Ovary (tissue), 9 donors: Measurements from ENCODE around the gene ROMO1. TPM values are rescaled to one million over a fixed set of nuclear protein-coding genes. Genes with fewer than 3 reads are reported as not detected.
A peak's percentile ranks its signal among the peaks of the same experiment; 100 is the strongest.

ENCODE experiments used
- DNase-seq, 5 donors: peaks; one replicate each; pipeline ENCODE4 v3.0.0-alpha.2; 2019 to 2020
- H3K27ac ChIP-seq, 2 donors: fragments of 200-600 bp; one replicate each; pipeline versions ENCODE4 v1.5.1 to v1.8.0; 2019 to 2022
- H3K27me3 ChIP-seq: fragments of 200-600 bp; one replicate; pipeline ENCODE4 v1.8.0; 2022
- H3K36me3 ChIP-seq: fragments of 200-600 bp; sonication (generic); one replicate; pipeline ENCODE4 v1.5.1; 2019
- H3K4me1 ChIP-seq: one replicate; pipeline ENCODE4 v1.8.1; 2013; ENCODE audit warnings: mild to moderate bottlenecking, moderate library complexity; ENCODE audit not compliant: insufficient read depth
- H3K4me3 ChIP-seq: fragments of 200-600 bp; sonication (generic); one replicate; pipeline ENCODE4 v1.5.1; 2017
- H3K9me3 ChIP-seq, 2 donors: fragments of 200-600 bp in 1 of 2; sonication (generic) in 1 of 2; one replicate each; pipeline versions ENCODE4 v1.5.1 to v1.8.1; 2013 to 2019; ENCODE audit warnings: mild to moderate bottlenecking in 1 of 2, moderate library complexity in 1 of 2
- EP300 ChIP-seq: sonication (generic); formaldehyde crosslinking; IDR thresholded peaks from one replicate; pipeline ENCODE4 v1.6.1; 2017; ENCODE audit warnings: antibody characterized with exemption
- POLR2A ChIP-seq: fragments of 450-650 bp; IDR thresholded peaks from one replicate; pipeline ENCODE4 v1.6.1; 2017; ENCODE audit warnings: antibody characterized with exemption, mild to moderate bottlenecking, moderate library complexity
- WGBS, 3 donors: extraction: QIAGEN DNeasy Blood & Tissue Kit in 1 of 3; methylation state at CpG; one replicate each; pipeline versions ENCODE4 v1.1.5 to v1.1.7; 2013 to 2017; 5-methylcytosine and 5-hydroxymethylcytosine counted together
- intact Hi-C, 4 donors: fragments of 100-400 bp; cut with DNase I; formaldehyde crosslinking; loops; one replicate each; pipeline versions ENCODE4 v1.11.0 to v1.15.1; 2022 to 2023
- polyA plus RNA-seq, 2 donors: library from polyadenylated mRNA; stranded (reverse); fragments of 200-250 nt in 1 of 2; fragments of 350-450 nt in 1 of 2; fragmentation: Illumina TruSeq in 1 of 2; extraction: RNeasy Lipid Tissue Mini Kit (QIAGEN cat#74804) in 1 of 2; gene quantifications; one replicate each; pipeline ENCODE4 v1.2.3, GENCODE V29; 2013 to 2014
- total RNA-seq, 7 donors: library from RNA; depleted of rRNA in 2 of 7; stranded (reverse); fragments of >200 nt in 2 of 7; fragmentation: NEBNext Ultra II Directional in 3 of 7; extraction: Animal tissue kit (Norgen Biotek cat#: 25700) in 3 of 7; gene quantifications; one replicate each; pipeline versions ENCODE4 v1.1.0 to v1.2.4, GENCODE V29; 2016 to 2023
- TF ChIP-seq, protein P1 (sequence below), 3 donors: fragments of 450-650 bp in 2 of 3; fragments of 200-600 bp in 1 of 3; IDR thresholded peaks; one replicate each; pipeline versions ENCODE4 v1.5.1 to v1.8.0; 2016 to 2022; ENCODE audit warnings: antibody characterized with exemption in 3 of 3, mild to moderate bottlenecking in 1 of 3
- donor health status: DM: no; HTN: no; CAD: no; lungs with moderate emphysema.
- donor health status: DM: no; HTN: no; CAD: no.
- donor health status: Bipolar disorder and iron deficiency.
- donor health status: DM: yes; HTN: yes; CAD: no.
- donor health status: DM: no; HTN: no; CAD: no.
- donor health status: DM: yes; HTN: yes; CAD: no.

ROMO1 gene
- total and polyA plus RNA-seq, 9 donors = 23.2 to 404 (median 112) TPM

DNA sequence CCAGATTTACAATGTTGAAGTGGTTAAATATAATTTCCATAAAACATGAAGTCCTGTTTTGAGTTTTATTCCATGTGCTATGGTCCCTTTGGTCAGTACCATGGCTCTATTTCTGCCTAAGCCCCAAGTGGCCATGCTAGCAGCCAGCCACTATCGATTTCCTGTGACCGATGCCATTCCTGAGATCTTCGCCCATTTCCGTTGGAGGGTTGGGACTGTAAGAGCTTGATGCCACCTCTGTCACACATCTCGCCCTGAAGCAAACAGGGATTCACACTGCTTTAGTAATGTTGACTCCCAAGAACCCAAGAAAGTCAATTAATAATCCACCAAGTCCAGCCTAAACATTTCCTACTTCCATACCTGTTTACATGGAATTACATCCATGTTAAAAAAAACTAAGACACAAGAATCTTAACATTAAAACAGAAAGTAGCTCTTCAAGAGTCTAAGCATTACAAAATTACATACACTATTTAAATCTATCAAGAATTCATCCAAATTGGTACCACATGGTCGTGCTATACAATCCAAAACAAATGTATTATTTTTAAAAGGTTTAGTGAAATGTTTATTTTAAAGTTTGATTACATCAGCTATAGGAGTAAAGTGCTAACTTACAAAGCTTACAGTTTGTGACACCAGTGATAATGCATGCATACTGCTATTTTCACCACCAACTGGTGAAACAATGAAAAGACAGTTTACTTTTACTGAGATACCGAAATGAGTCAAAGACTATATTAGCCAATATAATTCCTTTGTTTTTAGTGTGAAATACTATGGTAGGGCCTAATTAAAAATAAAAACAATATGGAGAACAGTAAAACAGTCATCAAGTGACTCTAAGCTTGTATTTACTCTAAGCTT is 40.3 kb downstream of the ROMO1 start:
- intact Hi-C loops = loop anchor here in 2 of 4 donors (5.0 to 10.0 kb wide), 4 partner anchors 37 to 805 kb away; partner anchors contain the start of genes MYL9 (in 1 of the 2) and SPAG4 (in 1 of the 2)
- 38 to 53% (median 46%) methylated on average over 7 of the region's 7 CpGs for WGBS, 3 donors
- no peak for TF ChIP-seq POLR2A
- TF ChIP-seq EP300 = no peak
- TF ChIP-seq, protein P1, sequence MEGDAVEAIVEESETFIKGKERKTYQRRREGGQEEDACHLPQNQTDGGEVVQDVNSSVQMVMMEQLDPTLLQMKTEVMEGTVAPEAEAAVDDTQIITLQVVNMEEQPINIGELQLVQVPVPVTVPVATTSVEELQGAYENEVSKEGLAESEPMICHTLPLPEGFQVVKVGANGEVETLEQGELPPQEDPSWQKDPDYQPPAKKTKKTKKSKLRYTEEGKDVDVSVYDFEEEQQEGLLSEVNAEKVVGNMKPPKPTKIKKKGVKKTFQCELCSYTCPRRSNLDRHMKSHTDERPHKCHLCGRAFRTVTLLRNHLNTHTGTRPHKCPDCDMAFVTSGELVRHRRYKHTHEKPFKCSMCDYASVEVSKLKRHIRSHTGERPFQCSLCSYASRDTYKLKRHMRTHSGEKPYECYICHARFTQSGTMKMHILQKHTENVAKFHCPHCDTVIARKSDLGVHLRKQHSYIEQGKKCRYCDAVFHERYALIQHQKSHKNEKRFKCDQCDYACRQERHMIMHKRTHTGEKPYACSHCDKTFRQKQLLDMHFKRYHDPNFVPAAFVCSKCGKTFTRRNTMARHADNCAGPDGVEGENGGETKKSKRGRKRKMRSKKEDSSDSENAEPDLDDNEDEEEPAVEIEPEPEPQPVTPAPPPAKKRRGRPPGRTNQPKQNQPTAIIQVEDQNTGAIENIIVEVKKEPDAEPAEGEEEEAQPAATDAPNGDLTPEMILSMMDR (IDR thresholded peaks at IDR 0.05) = no peak
- Histone ChIP-seq H3K36me3 (no peaks in the 10 kb centered on the region), H3K4me1 (peaks cover 4% of the 10 kb centered on the region), H3K4me3 (peak overlapping the region; percentile 75), H3K9me3 (no peaks in the 10 kb centered on the region), H3K27ac (no peak overlapping the region), H3K27me3 (no peaks in the 10 kb centered on the region)
- DNase-seq = no peak

DNA sequence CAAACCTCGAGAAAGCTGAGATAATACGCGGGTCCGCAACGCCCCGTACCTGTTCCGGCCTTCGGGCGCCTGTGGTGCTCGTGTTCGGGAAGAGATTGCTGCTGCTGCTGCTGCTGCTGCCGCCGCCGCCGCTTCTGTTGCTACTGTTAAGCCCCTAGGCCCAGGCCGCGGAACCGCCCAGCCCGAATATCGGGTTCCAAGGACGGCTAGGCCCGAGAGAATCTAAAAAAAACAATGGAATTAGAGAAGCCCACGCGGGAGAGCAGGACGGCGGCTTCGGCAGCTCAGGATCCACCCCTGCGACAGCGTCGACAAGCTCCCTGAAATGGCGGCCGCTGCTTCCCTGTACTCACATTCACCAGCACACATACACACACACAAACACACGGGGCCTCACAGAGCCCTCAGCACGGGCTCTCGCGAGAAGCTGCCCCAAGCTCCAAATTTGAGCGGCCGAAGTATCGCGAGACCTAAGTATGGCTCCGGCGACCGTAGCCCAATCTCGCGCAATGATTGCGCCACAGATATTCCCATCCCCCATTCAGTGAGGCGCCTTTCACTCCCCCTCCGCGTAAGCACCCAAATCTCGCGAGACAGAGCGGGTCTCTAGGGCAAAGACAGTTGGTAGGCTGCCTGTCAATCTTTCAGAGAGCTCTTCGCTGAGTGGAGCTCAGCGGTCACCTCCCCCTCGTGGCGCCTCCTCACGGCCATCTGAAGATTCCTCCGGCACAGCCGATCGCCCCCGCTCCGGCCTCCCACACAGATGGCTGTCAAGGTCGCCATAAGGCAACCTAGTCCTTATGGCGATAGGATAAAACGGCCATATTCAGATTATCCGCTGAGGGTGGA is 42.9 kb downstream of the ROMO1 start, which contains the start of gene RBM39:
Gene RBM39, minus strand, starts transcription at position 369 of the 849 bp plus-strand sequence. CDS start 1,386 bp downstream, outside the sequence.
- peak; percentile 99 to 100 (median 100) for DNase-seq
- Histone ChIP-seq H3K9me3 (no peaks in the 10 kb centered on the region), H3K4me3 (peak within 1 kb of the TSS; percentile 75), H3K27me3 (no peaks in the 10 kb centered on the region), H3K27ac (peak within 1 kb of the TSS; percentile 96 to 100), H3K36me3 (no peaks in the 10 kb centered on the region), H3K4me1 (peaks cover 4% of the 10 kb centered on the region)
- TF ChIP-seq POLR2A = peak; percentile 97
- peak; percentile 61 for TF ChIP-seq EP300
- TF ChIP-seq, protein P1 (IDR thresholded peaks at IDR 0.05) = peak; percentile 10 to 63 (median 60)
- intact Hi-C loops = loop anchor here in 1 of 4 donors (2.0 to 10.0 kb wide), 3 partner anchors 29 to 803 kb away; partner anchors contain the start of genes MYL9 and SPAG4
- WGBS, 3 donors = 0 to 1% (median 1%) methylated on average over 63 to 66 of the region's 66 CpGs

DNA sequence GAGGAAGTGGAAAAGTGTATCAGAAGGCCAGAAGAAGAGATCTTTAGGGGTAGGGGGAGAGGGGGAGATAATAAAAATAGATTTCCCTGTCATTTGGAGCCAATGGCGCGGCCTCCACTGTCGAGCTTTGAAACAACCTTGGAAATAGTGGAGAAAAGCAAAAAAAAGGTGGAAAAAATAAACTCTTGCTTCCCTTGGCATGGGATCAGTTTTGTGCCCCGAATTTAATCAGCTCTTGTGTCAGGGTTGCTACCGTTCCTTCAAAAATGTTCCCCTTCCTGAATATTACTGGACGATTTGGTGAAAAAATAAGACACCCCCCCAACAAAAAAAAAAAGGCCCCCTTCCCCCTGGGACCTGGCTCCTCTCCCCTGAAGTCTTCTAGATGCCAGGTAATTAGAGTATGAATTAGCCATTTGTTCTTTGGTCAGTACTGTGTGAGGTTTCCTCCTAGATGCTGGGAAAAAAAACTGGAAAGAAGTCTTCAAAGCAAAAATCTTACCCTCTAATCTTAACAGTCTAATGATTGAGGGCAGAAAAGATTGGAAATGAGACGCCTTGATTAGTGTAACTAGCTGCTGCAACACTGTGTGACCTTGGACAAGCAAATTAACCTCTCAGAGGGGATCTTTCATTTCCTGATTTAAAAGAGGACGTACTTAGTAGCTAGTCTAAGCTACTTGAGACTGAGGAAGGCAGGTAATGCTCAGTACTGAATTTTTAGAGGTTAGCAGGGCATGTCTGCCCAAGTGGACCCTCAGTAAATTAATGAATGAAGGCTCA is 43.7 kb downstream of the ROMO1 start:
- intact Hi-C loops = loop anchor here in 1 of 4 donors (2.0 to 10.0 kb wide), 3 partner anchors 28 to 802 kb away; partner anchors contain the start of genes MYL9 and SPAG4
- TF ChIP-seq POLR2A (no peak), EP300 (no peak)
- TF ChIP-seq, protein P1 (IDR thresholded peaks at IDR 0.05) = no peak
- WGBS, 3 donors = 1 to 2% (median 2%) methylated on average over 8 of the region's 8 CpGs
- Histone ChIP-seq H3K4me1 (peaks cover 4% of the 10 kb centered on the region), H3K36me3 (no peaks in the 10 kb centered on the region), H3K9me3 (no peaks in the 10 kb centered on the region), H3K27ac (peak overlapping the region; percentile 70 to 93), H3K4me3 (peak overlapping the region; percentile 61), H3K27me3 (no peaks in the 10 kb centered on the region)
- DNase-seq = no peak
